Stimulated activated CD4-positive, alpha-beta T cell treated with anti-CD3 and anti-CD28 coated beads, Interleukin-4, amount 100 ng/mL, for 4 hours (primary cell): ENCODE results near the gene DNAJC24.
A peak's percentile ranks its signal among the peaks of the same experiment; 100 is the strongest.
"Not testable (repeated sequence)": the region's sequence is repeated elsewhere in the genome, so short reads cannot be mapped to it uniquely, and the experiment has no call there.

ENCODE experiments used
- DNase-seq, 2 experiments: peaks; one replicate each; pipeline ENCODE4 v3.0.0-alpha.2; 2020

Gene DNAJC24

DNA sequence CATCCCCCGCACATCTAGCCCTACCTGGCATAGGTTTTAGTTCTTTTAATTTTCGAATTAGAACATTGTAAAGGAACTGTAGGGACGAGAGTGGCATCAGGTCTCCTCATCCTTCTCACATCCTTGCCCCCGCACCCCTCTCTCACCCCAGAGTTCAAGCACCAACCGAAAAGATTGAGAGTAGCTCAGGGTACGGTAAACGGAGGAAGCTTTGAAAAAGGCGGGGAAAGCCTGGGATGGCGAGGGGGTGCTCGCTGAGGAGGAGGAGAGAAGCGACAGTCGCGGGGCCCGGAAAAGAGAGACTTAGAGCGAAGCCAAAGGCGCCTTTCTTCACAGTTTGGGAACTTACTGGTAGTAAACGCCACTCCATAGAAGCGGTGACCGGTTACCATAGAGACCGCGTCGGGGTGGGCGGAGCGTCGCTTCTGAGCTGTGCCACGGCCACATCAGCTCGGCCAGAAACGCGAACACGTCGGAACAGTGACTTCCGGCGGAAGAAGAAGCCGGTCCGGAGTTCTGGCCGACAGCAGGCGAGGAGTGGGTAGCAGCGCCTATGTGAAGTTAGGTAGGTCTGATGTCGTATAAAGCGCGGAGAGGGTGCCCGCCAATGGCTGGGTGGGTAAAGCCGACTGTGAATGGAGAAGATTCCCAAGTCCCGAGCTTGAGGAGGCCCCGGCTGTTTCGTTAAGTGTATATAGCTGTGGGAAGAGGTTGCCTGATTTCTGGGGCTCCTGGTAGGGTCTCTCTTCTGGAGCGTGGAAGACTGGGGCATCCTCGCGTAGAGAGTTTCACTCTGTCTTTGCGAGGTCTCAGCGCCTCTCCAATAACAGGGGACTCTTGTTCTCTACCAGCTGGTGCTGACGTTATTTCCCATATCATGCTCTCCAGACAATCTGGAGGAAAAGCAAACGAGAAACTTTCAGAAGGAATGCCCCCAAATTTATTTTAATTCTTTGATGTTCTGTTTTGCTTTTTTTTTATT lies at the start of gene DNAJC24, which contains the start of gene DCDC1:
Gene DNAJC24, plus strand, starts transcription at position 513 of the 982 bp plus-strand sequence. CDS start 889 bp downstream, outside the sequence.
Gene DCDC1, minus strand, starts transcription at position 392 of the 982 bp plus-strand sequence. CDS start 41,459 bp downstream, outside the sequence.
- peak; percentile 91 for DNase-seq

GRCh38 chr11:31321494-31321893 lies 48.2 kb upstream of the DNAJC24 start:
- DNase-seq: not testable (repeated sequence)

- DNase-seq: no peak
Measured at GRCh38 chr11:31323145-31323544, 46.5 kb upstream of the DNAJC24 start.

DNA sequence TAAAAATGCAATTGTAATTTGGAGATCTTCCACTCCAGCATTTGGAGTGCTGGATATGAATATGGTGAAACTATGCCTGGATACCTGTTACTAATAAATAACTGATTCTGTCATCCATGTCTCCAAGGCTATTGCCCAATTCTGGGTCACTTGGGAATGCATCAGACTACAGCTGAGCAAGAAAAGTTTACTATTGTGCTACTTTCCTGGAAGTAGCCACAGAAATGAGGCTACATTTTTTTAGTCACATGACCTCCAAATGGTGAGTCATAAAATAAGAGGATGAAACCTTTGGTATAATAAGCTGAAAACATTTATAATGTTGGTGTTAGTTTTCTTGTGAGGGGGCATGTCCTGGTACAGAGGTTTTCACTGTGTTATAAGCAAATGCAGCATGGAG lies 44.5 kb upstream of the DNAJC24 start:
- no peak for DNase-seq

GRCh38 chr11:31326470-31327148 lies 43.1 kb upstream of the DNAJC24 start:
- DNase-seq: no peak

- DNase-seq: no peak
Measured at GRCh38 chr11:31327417-31327816, 42.2 kb upstream of the DNAJC24 start.

GRCh38 chr11:31328697-31329096 lies 41.0 kb upstream of the DNAJC24 start:
- DNase-seq: no peak

- DNase-seq: no peak
Measured at GRCh38 chr11:31337806-31338205, 31.9 kb upstream of the DNAJC24 start.

DNA sequence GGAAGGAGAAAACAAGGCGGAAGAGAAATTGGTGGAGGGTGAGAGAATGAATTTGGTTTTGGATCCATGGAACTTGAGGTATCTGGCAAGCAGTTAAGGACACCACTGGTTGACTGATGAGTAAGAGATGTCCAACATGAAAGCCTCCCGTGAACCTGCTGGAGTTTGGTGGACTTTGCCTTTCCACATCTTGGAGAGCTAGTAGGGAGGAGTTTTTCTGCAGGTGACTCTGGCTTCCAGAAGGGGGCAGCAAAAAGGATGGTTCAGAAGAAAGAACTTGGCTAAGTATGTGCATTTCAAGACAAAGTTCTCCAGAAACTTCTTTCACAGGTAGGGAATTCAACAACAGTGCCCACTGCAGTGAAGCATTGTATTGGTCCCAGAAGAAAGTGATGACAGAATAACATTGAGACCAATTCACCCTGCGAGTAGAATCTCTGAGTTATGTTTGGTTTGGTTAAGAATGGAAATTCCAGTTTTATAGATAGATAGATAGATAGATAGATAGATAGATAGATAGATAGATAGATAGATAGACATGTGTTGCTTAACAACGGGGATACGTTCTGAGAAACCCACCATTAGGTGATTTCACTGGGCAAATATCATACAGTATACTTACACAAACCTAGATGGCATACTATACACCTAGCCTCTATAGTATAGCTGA lies 28.6 kb upstream of the DNAJC24 start:
- DNase-seq: no peak

- DNase-seq: no peak
Measured at GRCh38 chr11:31351168-31351567, 18.5 kb upstream of the DNAJC24 start.

GRCh38 chr11:31355131-31355530 lies 14.5 kb upstream of the DNAJC24 start:
- DNase-seq: no peak

- no peak for DNase-seq
Measured at GRCh38 chr11:31355817-31356216, 13.8 kb upstream of the DNAJC24 start.

- DNase-seq: no peak
Measured at GRCh38 chr11:31361743-31362142, 7.9 kb upstream of the DNAJC24 start.

GRCh38 chr11:31366795-31367194 lies 2.9 kb upstream of the DNAJC24 start:
- no peak for DNase-seq

DNA sequence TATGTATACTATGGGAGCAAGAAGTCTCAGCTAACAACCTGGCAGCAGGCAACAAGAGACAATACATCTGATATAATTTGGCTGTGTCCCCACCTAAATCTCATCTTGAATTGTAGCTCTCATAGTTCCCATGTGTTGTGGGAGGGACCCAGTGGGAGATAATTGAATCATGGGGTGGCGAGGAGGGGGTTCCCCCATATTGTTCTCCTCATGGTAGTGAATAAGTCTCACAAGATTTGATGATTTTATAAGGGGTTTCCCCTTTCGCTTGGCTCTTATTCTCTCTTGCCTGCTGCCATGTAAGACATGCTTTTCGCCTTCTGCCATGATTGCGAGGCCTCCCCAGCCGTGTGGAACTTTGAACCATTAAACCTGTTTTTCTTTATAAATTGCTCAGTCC lies 6.2 kb downstream of the DNAJC24 start:
- peak in 1 of 2 experiments; percentile 21 for DNase-seq

- DNase-seq: no peak
Measured at GRCh38 chr11:31383116-31383515, 13.5 kb downstream of the DNAJC24 start.

GRCh38 chr11:31387379-31387778 lies 17.7 kb downstream of the DNAJC24 start:
- no peak for DNase-seq

DNA sequence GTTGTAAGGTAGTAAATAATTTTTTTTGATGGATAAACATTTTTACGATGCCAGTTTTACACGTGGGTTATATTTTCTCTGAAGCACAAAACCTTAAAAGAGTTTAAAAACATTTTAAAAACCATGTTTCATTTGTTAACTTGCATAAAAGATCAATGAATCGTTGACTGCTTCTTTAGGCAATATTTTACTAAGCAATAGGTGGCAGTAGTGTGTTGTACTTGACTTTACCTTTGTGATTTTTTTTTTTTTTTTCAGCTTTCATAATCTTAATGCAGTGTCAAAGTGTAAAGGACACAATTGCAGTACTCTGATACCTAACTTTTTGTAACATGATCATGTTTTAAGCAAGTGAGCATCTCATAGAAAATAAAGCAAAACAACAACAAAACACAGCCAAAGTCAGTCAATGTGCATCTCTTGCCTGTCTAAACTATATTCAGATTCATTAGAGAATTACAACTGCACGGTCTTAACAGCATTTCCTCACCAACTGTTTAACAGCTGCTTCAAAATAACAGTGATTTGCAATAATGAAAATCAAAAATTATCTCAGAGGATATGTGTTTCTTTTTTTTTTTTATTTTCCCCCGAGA lies 27.7 kb downstream of the DNAJC24 start:
- DNase-seq: no peak

DNA sequence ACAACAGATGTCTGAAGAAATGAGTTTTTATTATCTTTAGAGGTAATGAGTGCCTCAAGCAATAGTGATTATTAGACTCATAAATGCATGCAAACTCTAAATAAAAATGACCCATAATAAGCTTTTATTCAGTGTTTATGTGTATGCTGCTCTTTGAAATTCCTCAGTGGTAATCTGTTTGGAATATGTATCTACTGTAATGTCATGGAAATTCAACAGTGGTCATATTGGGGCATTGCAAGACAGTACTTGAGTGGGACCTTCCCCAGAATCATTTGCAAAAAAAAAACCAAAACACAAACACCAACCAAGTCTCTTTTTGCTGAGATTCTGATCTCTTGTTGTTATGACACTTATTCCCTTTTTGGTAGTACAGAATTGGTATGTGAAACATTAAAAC lies 35.0 kb downstream of the DNAJC24 start:
- DNase-seq: no peak

GRCh38 chr11:31408201-31408600 lies 38.5 kb downstream of the DNAJC24 start:
- DNase-seq: no peak

- no peak for DNase-seq
Measured at GRCh38 chr11:31412946-31413345, 43.3 kb downstream of the DNAJC24 start.

GRCh38 chr11:31414338-31414737 lies 44.7 kb downstream of the DNAJC24 start:
- no peak for DNase-seq

GRCh38 chr11:31415435-31415834 lies 45.8 kb downstream of the DNAJC24 start:
- DNase-seq: no peak
